Caco-2 (cell line): ENCODE data around the gene PLLP. TPM values are rescaled to one million over a fixed set of nuclear protein-coding genes. Genes with fewer than 3 reads are reported as not detected.

ENCODE experiments used
- BruUV-seq: library from RNA; stranded (reverse); fragments of 400-500 nt; replicated peaks from 2 replicates; lab custom pipeline; 2021; lab: Mats Ljungman, UMichigan
- CTCF ChIA-PET: fragments of 300-600 bp; sonication (Branson Sonifier 250); formaldehyde crosslinking; loops from one replicate; lab custom pipeline; 2022; ENCODE audit warnings: antibody characterized with exemption; lab: Charles Lee
- POLR2A ChIA-PET: fragments of 300-600 bp; sonication (Branson Sonifier 250); formaldehyde crosslinking; loops from one replicate; lab custom pipeline; 2022; ENCODE audit warnings: antibody characterized with exemption; lab: Charles Lee
- DNase-seq, 2 experiments: peaks; one replicate each; pipeline versions ENCODE4 v3.0.0 to v3.0.0-alpha.2; 2020 to 2022
- H3K27me3 ChIP-seq: replicated peaks from 2 replicates; pipeline ENCODE4 v1.6.0; 2011; ENCODE audit warnings: low read length; ENCODE audit not compliant: control insufficient read depth, insufficient read depth
- H3K36me3 ChIP-seq: 2 replicates; pipeline ENCODE4 v1.5.1; 2011; ENCODE audit warnings: low read length; ENCODE audit not compliant: control insufficient read depth, insufficient read depth
- H3K4me1 ChIP-seq: fragments of 250-450 bp; sonication (Bioruptor Pico); 2 replicates; pipeline ENCODE4 v1.5.1; 2020; ENCODE audit warnings: mild to moderate bottlenecking
- H3K4me3 ChIP-seq: 2 replicates; pipeline ENCODE4 v1.5.1; 2011; ENCODE audit warnings: low read depth, mild to moderate bottlenecking, control low read depth, low read length
- H3K9me3 ChIP-seq: fragments of 250-450 bp; sonication (Bioruptor Pico); 2 replicates; pipeline ENCODE4 v1.5.1; 2020; ENCODE audit warnings: mild to moderate bottlenecking, moderate library complexity
- H3K27ac Mint-ChIP-seq: one replicate; pipeline ENCODE4 v1.8.0; 2022; ENCODE audit warnings: mixed read lengths; ENCODE audit not compliant: unreplicated experiment
- H3K27me3 Mint-ChIP-seq: one replicate; pipeline ENCODE4 v1.8.0; 2022; ENCODE audit warnings: mixed read lengths; ENCODE audit not compliant: insufficient read depth, unreplicated experiment
- H3K36me3 Mint-ChIP-seq: one replicate; pipeline ENCODE4 v1.8.0; 2022; ENCODE audit warnings: mild to moderate bottlenecking, mixed read lengths; ENCODE audit not compliant: insufficient read depth, unreplicated experiment
- H3K4me1 Mint-ChIP-seq: one replicate; pipeline ENCODE4 v1.8.0; 2022; ENCODE audit warnings: low read depth, mixed read lengths; ENCODE audit not compliant: unreplicated experiment
- H3K4me3 Mint-ChIP-seq: one replicate; pipeline ENCODE4 v1.8.0; 2022; ENCODE audit warnings: mild to moderate bottlenecking, moderate library complexity, mixed read lengths; ENCODE audit not compliant: unreplicated experiment
- H3K9me3 Mint-ChIP-seq: one replicate; pipeline ENCODE4 v1.8.0; 2022; ENCODE audit warnings: mixed read lengths; ENCODE audit not compliant: unreplicated experiment
- CTCF ChIP-seq, 2 experiments: fragments of 200-600 bp in 1 of 2; IDR thresholded peaks; 1 replicate in 1 of 2; 2 replicates in 1 of 2; pipeline versions ENCODE4 v1.5.1 to v1.8.0; 2011 to 2022; ENCODE audit warnings: antibody characterized with exemption in 1 of 2, control low read depth in 1 of 2, inconsistent platforms in 1 of 2, low read depth in 1 of 2, low read length in 1 of 2, mild to moderate bottlenecking in 1 of 2, moderate library complexity in 1 of 2; ENCODE audit not compliant: insufficient read depth in 1 of 2, severe bottlenecking in 1 of 2, unreplicated experiment in 1 of 2
- intact Hi-C: fragments of 100-400 bp; cut with micrococcal nuclease; formaldehyde crosslinking; loops from one replicate; pipeline ENCODE4 v1.10.0; 2022; ENCODE audit not compliant: unreplicated experiment
- total RNA-seq: library from RNA; stranded (reverse); gene quantifications from 2 replicates; pipeline ENCODE4 v1.2.3, GENCODE V29; 2022

The PLLP gene
- total RNA-seq, 1 experiment from 2014 or later, result 53.0 TPM

- DNase-seq, result peak; percentile 82 to 86
- Mint-ChIP-seq H3K9me3 (no peaks in the 10 kb centered on the region), H3K4me1 (peaks cover 18% of the 10 kb centered on the region), H3K27me3 (no peaks in the 10 kb centered on the region), H3K4me3 (no peak overlapping the region), H3K36me3 (peaks cover 12% of the 10 kb centered on the region), H3K27ac (no peak overlapping the region)
- Histone ChIP-seq H3K27me3 (no peaks in the 10 kb centered on the region), H3K9me3 (no peaks in the 10 kb centered on the region), H3K4me3 (peak overlapping the region; percentile 52), H3K4me1 (peaks cover 17% of the 10 kb centered on the region), H3K36me3 (no peaks in the 10 kb centered on the region)
- CTCF ChIA-PET, result interaction anchor here (0.6 to 3.7 kb wide), 9 partner anchors 10 to 337 kb away, joined by 3 to 88 read pairs (median 6); partner anchors contain the start of genes CIAPIN1, COQ9 and POLR2C
- intact Hi-C loops, result loop anchor here (1.0 to 5.0 kb wide), 2 partner anchors 15 to 207 kb away; partner anchors contain the start of genes CPNE2 and PLLP
- BruUV-seq, result no TSS peak
- no peak for TF ChIP-seq CTCF (IDR thresholded peaks at IDR 0.05; ENCODE audit: insufficient read depth in 1 of 2, low read depth in 1 of 2, low read length in 1 of 2, severe bottlenecking in 1 of 2, unreplicated experiment in 1 of 2)
- POLR2A ChIA-PET, result interaction anchor here (0.5 to 1.4 kb wide), 3 partner anchors 18 to 54 kb away, joined by 3 to 5 read pairs (median 4); partner anchors contain the start of gene ARL2BP
These were observed 14.7 kb upstream of the PLLP start for GRCh38 chr16:57299009-57299718.

- peaks cover 14% of the 10 kb centered on the region for H3K4me1 ChIP-seq
- Mint-ChIP-seq H3K36me3 (peaks cover 5% of the 10 kb centered on the region), H3K4me1 (peaks cover 5% of the 10 kb centered on the region), H3K27me3 (no peaks in the 10 kb centered on the region), H3K9me3 (no peaks in the 10 kb centered on the region), H3K4me3 (peak overlapping the region; percentile 56), H3K27ac (no peak overlapping the region)
- DNase-seq, result no peak
- H3K9me3 ChIP-seq, result no peaks in the 10 kb centered on the region
- ChIA-PET POLR2A (no interaction called here), CTCF (no interaction called here)
- no peaks in the 10 kb centered on the region for H3K27me3 ChIP-seq
- H3K4me3 ChIP-seq, result no peak overlapping the region
- TF ChIP-seq CTCF (IDR thresholded peaks at IDR 0.05; ENCODE audit: insufficient read depth in 1 of 2, low read depth in 1 of 2, low read length in 1 of 2, severe bottlenecking in 1 of 2, unreplicated experiment in 1 of 2), result no peak
- no peaks in the 10 kb centered on the region for H3K36me3 ChIP-seq
- no TSS peak for BruUV-seq
- intact Hi-C loops, result loop anchor here (5.0 kb wide), 1 partner anchor 206 kb away; the partner anchor contains the start of gene CPNE2
These were observed 13.4 kb upstream of the PLLP start for GRCh38 chr16:57297856-57298255.

GRCh38 chr16:57289391-57290257 lies 5.2 kb upstream of the PLLP start:
- CTCF ChIA-PET, result interaction anchor here (0.8 kb wide), 1 partner anchor 10 kb away, joined by 6 read pairs; no protein-coding TSS in a partner anchor
- Mint-ChIP-seq H3K27ac (no peak overlapping the region), H3K36me3 (peaks cover 12% of the 10 kb centered on the region), H3K4me1 (peaks cover 6% of the 10 kb centered on the region), H3K9me3 (no peaks in the 10 kb centered on the region), H3K27me3 (no peaks in the 10 kb centered on the region), H3K4me3 (no peak overlapping the region)
- BruUV-seq, result no TSS peak
- intact Hi-C loops, result no loop called here
- H3K36me3 ChIP-seq, result no peaks in the 10 kb centered on the region
- no peak overlapping the region for H3K4me3 ChIP-seq
- H3K4me1 ChIP-seq, result peaks cover 22% of the 10 kb centered on the region
- TF ChIP-seq CTCF (IDR thresholded peaks at IDR 0.05; ENCODE audit: insufficient read depth in 1 of 2, low read depth in 1 of 2, low read length in 1 of 2, severe bottlenecking in 1 of 2, unreplicated experiment in 1 of 2), result no peak
- POLR2A ChIA-PET, result no interaction called here
- no peaks in the 10 kb centered on the region for H3K27me3 ChIP-seq
- no peaks in the 10 kb centered on the region for H3K9me3 ChIP-seq
- no peak for DNase-seq
